Measurements from ENCODE around the gene CMSS1. TPM values are rescaled to one million over a fixed set of nuclear protein-coding genes. Genes with fewer than 3 reads are reported as not detected.

CMSS1 gene
- total RNA-seq, 1 experiment from 2014 or later: 86.3 TPM

DNA sequence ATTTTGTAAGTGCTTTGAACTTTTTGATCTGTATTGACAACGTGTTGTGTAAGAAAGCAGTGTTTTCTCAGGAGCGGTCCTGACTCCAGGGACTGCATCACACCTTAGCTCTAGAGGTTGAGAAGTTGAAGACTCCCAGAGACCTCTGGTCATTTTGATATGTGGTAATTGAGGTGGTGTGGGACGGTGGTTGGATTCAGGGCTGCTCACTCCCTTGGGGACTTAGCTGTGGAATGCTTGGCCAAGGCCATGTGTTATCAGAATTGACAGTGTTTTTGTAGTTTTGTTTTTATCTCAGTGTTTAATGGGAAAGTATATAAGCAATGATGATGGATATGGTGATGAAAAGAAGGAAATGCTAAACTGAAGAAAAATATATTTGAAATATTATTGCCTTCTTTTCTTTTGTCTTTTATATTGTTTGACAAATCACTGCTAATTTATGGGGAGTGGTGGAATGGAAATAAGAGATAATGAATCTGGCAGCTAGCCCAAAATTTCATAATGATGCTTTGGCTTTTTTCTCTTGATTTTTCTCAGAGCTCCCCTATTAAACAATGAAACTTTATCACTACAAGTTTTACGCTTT is 16.0 kb downstream of the CMSS1 start:
- H3K27me3 ChIP-seq (ENCODE audit: control insufficient read depth, insufficient read depth, low read length): no peaks in the 10 kb centered on the region
- DNase-seq (ENCODE audit: low read depth, low spot score): no peak
- intact Hi-C loops (cut with micrococcal nuclease; ENCODE audit: unreplicated experiment) (loop anchor here (2.0 to 5.0 kb wide), 2 partner anchors 423 to 759 kb away; no protein-coding TSS in a partner anchor), in situ Hi-C loops (cut with HindIII; ENCODE audit: low pct_unique_long_range_greater_than_20kb, low sequenced_read_pairs) (no loop called here)
- TF ChIP-seq REST (IDR thresholded peaks at IDR 0.05; ENCODE audit: insufficient read depth in 1 of 2, low read depth in 2 of 2, low read length in 1 of 2) (no peak), TCF7L2 (IDR thresholded peaks at IDR 0.05; ENCODE audit: low read depth, low read length) (no peak), SIN3A (IDR thresholded peaks at IDR 0.05; ENCODE audit: borderline replicate concordance, insufficient read depth, low read depth, low read length) (no peak), POLR2AphosphoS5 (IDR thresholded peaks at IDR 0.05; ENCODE audit: low read depth, low read length) (no peak)
- TF ChIP-seq, protein P1, sequence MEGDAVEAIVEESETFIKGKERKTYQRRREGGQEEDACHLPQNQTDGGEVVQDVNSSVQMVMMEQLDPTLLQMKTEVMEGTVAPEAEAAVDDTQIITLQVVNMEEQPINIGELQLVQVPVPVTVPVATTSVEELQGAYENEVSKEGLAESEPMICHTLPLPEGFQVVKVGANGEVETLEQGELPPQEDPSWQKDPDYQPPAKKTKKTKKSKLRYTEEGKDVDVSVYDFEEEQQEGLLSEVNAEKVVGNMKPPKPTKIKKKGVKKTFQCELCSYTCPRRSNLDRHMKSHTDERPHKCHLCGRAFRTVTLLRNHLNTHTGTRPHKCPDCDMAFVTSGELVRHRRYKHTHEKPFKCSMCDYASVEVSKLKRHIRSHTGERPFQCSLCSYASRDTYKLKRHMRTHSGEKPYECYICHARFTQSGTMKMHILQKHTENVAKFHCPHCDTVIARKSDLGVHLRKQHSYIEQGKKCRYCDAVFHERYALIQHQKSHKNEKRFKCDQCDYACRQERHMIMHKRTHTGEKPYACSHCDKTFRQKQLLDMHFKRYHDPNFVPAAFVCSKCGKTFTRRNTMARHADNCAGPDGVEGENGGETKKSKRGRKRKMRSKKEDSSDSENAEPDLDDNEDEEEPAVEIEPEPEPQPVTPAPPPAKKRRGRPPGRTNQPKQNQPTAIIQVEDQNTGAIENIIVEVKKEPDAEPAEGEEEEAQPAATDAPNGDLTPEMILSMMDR (IDR thresholded peaks at IDR 0.05): no peak
- H3K9me3 ChIP-seq (ENCODE audit: control insufficient read depth, insufficient read depth, low read depth, low read length): no peaks in the 10 kb centered on the region
- no peaks in the 10 kb centered on the region for H3K4me1 ChIP-seq (ENCODE audit: control insufficient read depth, insufficient read depth, low read length)
- CTCF ChIA-PET: interaction anchor here (1.2 kb wide), 1 partner anchor 10 kb away, joined by 3 read pairs; no protein-coding TSS in a partner anchor
- H3K27ac ChIP-seq (ENCODE audit: low read length): no peak overlapping the region; the same call in 1 of the 2 replicates
- ATAC-seq: no peak
- no TSS peak for BruUV-seq (replicated peaks)
- POLR2A ChIA-PET: interaction anchor here (1.5 kb wide), 1 partner anchor 427 kb away, joined by 4 read pairs; the partner anchor contains the start of gene TBC1D23
- H3K36me3 ChIP-seq (ENCODE audit: control insufficient read depth, insufficient read depth, low read length): no peaks in the 10 kb centered on the region
- no peak overlapping the region for H3K4me3 ChIP-seq (ENCODE audit: low read depth in 2 of 2, low read length in 2 of 2)

GRCh38 chr3:99834211-99834957 is 16.7 kb downstream of the CMSS1 start:
- H3K4me1 ChIP-seq (ENCODE audit: control insufficient read depth, insufficient read depth, low read length): no peaks in the 10 kb centered on the region
- no peak for TF ChIP-seq SIN3A (IDR thresholded peaks at IDR 0.05; ENCODE audit: borderline replicate concordance, insufficient read depth, low read depth, low read length)
- TF ChIP-seq TCF7L2 (IDR thresholded peaks at IDR 0.05; ENCODE audit: low read depth, low read length): no peak
- TF ChIP-seq, protein P1 (IDR thresholded peaks at IDR 0.05): no peak
- no peak for TF ChIP-seq POLR2AphosphoS5 (IDR thresholded peaks at IDR 0.05; ENCODE audit: low read depth, low read length)
- no peak for TF ChIP-seq REST (IDR thresholded peaks at IDR 0.05; ENCODE audit: insufficient read depth in 1 of 2, low read depth in 2 of 2, low read length in 1 of 2)
- H3K27ac ChIP-seq (ENCODE audit: low read length): no peak overlapping the region
- intact Hi-C loops (cut with micrococcal nuclease; ENCODE audit: unreplicated experiment): loop anchor here (5.0 kb wide), 1 partner anchor 758 kb away; no protein-coding TSS in a partner anchor
- H3K36me3 ChIP-seq (ENCODE audit: control insufficient read depth, insufficient read depth, low read length): no peaks in the 10 kb centered on the region
- H3K27me3 ChIP-seq (ENCODE audit: control insufficient read depth, insufficient read depth, low read length): no peaks in the 10 kb centered on the region
- no TSS peak for BruUV-seq (replicated peaks)
- ATAC-seq: no peak
- H3K9me3 ChIP-seq (ENCODE audit: control insufficient read depth, insufficient read depth, low read depth, low read length): no peaks in the 10 kb centered on the region
- CTCF ChIA-PET: interaction anchor here (1.2 kb wide), 1 partner anchor 10 kb away, joined by 3 read pairs; no protein-coding TSS in a partner anchor
- POLR2A ChIA-PET: interaction anchor here (1.5 kb wide), 1 partner anchor 426 kb away, joined by 4 read pairs; the partner anchor contains the start of gene TBC1D23
- in situ Hi-C loops (cut with HindIII; ENCODE audit: low pct_unique_long_range_greater_than_20kb, low sequenced_read_pairs): no loop called here
- H3K4me3 ChIP-seq (ENCODE audit: low read depth in 2 of 2, low read length in 2 of 2): no peak overlapping the region
- DNase-seq (ENCODE audit: low read depth, low spot score): no peak
